Measurements from ENCODE around the gene SHC4.
"Not testable (repeated sequence)": the region's sequence is repeated elsewhere in the genome, so short reads cannot be mapped to it uniquely, and the experiment has no call there.

SHC4 gene

DNA sequence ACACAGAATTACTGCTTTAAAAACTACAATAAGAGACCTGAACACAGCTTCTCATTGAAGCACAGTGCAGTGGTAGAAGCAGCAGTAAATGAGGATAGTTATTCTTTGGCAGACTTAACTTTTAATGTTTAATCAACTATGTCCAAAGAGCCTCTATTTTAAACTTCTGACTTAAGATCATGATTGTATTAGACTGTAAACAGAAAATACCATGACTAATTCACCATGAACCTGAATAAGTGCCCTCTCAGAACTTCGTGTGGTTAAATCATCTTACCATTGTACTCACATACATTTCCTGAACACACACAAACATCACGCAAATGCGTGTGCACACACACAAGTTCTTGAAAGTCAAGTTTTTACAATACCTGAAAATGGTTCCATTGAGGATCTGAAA lies 166.8 kb downstream of the SHC4 start:
- DNase-seq (ENCODE audit: low read depth in 2 of 2), result no peak

DNA sequence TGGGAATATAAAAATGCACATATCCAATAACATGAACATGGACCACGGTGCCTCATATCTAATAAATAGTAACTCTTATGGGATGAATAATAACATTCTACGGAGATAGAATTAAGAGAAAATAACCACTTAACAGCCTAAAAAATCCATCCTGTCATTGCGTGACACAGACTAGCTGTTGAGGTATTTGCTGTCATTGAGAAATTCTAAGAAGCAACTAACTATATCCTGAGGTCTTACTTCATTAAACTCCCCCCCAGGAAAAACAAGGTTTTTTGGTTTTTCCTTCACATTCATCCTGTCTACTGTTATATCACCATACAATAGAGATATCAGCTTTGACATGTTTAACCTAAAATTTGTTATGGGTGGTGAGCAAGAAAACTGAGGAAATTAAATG lies 167.2 kb downstream of the SHC4 start:
- no peak for DNase-seq (ENCODE audit: low read depth in 2 of 2)

DNA sequence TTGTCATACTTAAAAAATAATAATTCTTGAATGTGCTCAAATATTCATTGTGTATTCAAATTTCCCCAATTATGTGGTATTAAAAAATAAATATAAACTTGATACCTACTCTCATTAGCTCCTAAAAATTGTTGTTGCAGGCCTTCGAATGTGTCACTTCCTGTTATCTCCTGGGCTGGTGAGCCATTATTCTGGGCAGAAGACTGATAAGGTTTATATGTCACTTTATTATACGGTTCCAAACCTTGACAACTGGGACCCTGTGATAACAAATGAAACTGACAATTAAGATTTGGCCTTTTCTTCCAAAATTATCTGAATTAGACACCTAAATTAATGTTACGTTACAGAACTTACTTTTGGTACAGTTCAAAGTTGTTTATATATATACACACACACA lies 167.8 kb downstream of the SHC4 start:
- DNase-seq (ENCODE audit: low read depth in 2 of 2), result no peak

DNA sequence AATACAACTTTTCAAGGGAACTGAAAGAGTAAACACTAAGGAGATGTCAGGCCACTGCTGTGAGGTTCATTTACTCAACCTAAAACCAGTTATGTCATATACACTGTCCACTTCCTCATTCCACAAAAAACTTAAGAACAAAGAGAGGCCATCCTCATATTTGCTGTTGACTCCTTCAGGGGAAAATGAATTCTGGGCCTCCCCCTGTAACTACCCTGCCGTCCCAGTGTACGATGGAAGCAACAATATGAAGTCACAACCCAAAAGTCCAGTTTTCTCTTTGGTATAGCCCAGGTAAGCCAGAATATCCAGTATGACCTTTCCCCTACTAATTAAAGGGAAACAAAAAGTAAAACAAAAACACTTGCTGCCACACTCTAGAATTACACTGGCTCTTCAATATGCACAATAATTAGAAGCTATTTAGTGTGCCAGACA lies 169.0 kb downstream of the SHC4 start:
- DNase-seq (ENCODE audit: low read depth in 2 of 2), result no peak

DNA sequence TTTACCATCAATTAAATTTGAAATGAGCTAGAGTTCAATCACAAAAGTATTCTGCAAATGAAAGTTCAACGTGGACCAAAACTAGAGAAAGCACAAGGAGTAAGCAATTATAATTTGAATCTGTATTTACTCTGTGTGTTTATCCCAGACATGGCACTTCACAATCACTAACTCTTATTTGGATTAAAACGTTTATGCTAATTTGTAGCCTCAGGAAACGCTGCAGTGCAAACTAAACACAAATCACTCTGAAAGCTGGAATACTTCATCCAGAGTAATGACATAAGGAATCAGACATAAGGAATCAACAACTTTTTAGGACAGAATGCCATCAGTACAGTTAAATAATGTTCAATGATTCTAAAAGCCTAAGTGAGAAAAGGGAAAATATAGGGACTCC lies 171.3 kb downstream of the SHC4 start:
- DNase-seq (ENCODE audit: low read depth in 2 of 2), result no peak

DNA sequence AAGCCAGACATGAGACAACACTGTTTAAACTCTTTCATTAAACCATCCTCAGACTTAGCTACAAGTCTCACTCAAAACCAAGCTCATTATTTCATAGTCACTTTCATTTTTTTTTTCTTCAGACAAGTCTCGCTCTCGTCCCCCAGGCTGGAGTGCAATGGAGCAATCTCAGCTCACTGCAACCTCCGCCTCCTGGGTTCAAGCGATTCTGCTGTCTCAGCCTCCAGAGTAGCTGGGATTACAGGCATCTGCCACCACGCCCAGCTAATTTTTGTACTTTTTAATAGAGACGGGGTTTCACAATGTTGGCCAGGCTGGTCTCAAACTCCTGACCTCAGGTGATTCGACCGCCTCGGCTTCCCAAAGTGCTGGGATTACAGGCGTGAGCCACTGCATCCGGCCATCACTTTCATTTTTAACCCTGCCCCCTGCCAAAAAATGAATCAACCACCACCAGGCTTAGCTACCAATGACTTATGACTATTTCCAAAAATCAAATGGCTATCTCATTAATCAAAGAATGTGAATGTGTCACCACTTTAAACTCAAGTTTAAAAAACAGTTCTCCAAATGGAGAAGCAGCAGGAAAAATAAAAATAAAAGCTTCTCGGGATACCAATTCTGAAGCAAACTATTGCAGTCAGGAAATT lies 173.1 kb downstream of the SHC4 start:
- not testable (repeated sequence) for DNase-seq (ENCODE audit: low read depth in 2 of 2)

DNA sequence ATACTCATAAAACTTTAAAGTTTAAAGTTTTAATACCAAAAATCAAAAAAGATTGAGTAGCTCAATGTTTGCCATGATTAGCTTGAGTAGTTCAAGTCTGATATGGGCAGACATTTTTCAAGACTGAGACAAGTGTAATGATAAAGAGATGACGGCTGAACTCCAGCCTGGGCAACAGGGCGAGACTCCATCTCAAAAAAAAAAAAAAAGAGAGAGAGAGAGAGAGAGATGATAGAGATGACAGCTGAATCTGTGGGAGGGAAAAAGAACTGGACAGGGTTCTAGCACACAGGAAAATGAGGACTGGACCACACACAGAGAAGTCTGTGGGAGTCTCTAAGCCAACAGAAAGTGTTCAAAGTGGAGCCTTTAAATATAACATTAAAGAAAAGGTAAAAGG lies 178.0 kb downstream of the SHC4 start:
- no peak for DNase-seq (ENCODE audit: low read depth in 2 of 2)

DNA sequence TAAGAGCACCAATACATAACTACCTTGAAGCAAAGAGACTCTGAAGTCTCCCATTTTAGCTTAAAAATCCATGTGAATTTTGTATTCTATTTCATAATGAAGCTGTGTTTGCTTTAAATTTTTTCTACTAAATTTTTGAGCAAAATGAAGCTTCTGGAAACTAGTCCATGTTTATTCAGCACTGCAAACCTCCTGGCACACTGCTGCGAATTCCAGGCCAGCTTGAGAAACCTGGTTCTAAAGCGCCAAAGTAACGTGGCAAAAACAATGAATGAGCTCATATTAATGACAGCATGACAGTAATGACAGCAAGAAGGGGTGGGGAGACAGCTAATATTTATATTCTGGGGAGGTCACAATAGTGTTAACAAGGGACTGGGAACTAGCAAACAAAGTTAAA lies 178.5 kb downstream of the SHC4 start:
- no peak for DNase-seq (ENCODE audit: low read depth in 2 of 2)

DNA sequence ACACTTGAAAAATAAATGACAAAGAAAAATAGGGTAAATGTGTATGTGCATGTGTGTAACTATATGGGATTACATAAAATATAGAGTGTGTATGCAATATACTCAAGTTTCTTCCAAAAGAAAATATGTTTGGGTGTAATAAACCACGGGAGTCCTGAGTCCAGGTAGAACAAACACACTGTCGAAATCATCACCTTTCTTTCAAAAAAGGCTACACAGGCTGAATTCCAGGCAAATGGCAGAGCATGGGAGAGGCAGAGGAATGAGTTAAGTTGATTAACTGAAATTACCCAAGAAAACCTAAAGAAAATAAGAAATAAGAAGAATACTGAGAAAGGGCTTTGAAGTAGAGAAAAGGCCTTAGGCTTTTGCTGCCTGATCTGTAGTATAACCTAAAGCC lies 179.0 kb downstream of the SHC4 start:
- DNase-seq (ENCODE audit: low read depth in 2 of 2), result no peak

DNA sequence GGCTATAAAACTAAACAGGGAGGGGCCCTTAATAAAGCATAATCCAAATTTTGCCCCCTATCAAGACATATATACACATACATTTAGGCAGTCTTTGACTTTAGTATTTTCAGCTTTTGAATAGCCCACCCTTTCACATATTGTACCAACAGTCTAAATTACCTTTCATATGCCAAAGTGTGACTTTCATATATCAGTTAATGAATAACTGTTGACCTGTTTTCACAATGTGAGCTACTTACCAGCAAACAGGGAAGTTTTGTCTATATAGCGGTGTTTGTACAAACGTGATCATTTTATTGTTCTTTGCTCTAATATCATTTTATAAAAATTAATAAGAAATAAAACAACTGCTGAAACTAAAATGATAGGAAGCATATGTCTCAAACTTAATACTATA lies 180.8 kb downstream of the SHC4 start:
- no peak for DNase-seq (ENCODE audit: low read depth in 2 of 2)

DNA sequence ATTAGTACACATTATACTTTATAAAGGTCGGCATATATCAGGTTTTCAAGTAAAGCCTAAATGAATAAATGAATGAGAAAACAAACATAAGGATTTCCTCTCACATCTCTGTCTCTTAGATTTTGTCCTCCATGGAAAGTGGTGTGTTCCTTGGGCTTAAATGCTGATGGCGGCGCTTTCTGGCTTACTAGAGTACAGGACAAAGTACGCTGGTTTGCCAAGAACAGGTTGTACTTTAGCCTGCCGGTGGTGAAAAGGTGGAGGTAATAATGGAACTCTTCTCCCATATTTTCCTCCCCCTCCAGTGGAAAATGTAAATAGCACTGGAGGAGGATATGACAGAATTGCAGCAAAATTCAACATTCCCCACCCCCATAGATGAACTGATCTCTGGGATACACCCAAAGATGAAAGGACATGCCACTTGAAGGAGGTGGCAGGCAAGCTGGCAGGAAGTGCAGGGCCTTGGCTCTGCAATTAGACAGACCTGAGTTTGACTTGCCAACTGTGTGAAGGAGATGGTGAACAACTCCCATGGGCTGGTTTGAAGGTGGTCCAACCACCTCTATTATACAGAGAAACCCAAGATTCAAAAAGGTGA lies 182.1 kb downstream of the SHC4 start:
- no peak for DNase-seq (ENCODE audit: low read depth in 2 of 2)

DNA sequence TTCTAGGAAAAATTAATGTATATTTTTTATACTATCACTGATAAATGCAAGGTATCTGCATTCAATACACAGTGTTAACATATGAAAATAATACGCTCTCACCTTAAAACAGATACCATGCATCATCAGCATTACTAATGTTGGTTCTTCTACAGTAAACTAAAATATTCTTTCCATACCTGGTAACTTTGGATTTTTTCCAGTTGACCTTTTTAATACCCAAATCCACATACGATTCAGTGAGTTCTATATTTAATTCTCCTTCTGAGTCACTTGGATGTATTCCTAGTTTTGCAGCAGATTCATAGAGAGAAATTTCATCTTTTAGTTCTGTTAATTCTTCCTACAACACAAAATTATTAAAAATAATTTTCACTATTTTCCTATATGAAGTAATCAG lies 182.7 kb downstream of the SHC4 start:
- no peak for DNase-seq (ENCODE audit: low read depth in 2 of 2)

DNA sequence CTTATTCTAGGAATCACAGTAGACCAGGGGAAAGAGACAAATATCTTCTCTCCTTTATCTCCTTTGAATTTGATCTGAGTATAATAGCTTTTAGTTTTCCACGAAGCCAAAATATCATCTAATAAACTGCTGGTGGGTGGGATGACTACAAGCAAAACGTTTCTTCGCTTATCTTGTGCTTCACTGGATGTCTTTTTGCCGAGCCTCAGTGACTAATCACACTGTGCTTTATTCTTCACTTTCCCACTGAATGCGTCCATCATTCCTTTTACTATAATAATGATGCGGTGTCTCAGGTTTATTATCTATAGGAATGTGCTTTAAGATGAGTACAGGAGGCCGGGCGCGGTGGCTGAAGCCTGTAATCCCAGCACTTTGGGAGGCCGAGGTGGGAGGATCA lies 185.4 kb downstream of the SHC4 start:
- DNase-seq (ENCODE audit: low read depth in 2 of 2), result no peak

DNA sequence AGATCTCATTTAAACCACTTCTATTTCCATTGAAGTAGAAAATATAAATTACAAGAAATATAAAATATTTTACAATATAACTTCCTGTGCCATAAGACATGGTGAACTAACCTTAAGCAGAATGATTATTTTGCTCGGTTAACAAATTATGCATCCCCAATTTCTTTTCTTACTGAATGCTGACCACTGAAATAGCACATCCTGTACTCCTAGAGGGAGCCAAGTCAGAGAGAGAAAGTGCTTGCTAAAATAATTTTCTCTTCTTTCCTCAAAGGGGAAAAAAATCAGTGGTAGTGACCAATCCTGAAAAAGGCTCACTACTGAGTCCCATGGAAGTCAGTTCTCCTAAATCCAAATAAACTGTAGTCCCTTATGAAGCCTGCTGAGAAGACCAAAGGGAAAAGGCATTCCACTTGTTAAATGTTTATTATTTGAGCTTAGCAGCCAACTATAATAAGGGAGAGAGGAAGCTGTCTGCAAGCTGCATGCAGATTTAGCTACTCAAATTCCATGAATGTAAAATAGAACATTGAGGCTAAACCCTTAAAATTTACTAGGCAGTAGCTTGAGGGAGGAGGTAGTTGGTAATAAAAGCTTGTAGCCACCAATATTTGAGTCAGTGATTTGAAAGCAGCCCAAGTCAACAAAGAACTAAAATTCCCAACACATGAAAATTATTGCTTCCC lies 185.9 kb downstream of the SHC4 start:
- no peak for DNase-seq (ENCODE audit: low read depth in 2 of 2)

DNA sequence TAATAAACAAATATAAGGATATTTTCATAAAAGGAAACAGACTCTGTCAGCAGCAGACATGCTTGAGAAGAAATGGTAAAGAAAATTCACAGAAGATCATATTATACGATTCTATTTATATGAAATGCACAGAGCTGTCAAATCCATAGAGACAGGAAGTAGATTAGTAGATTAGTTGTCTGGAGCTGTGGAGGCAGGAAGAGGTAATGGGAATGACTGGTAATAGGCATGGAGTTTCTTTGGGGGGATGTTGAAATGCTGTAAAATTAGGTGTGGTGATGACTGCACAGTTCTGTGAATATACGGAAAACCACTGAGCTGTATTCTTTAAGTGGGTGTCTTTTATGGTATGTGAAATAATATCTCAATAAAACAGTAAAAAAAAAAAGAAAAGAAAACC lies 188.2 kb downstream of the SHC4 start:
- DNase-seq (ENCODE audit: low read depth in 2 of 2), result no peak

DNA sequence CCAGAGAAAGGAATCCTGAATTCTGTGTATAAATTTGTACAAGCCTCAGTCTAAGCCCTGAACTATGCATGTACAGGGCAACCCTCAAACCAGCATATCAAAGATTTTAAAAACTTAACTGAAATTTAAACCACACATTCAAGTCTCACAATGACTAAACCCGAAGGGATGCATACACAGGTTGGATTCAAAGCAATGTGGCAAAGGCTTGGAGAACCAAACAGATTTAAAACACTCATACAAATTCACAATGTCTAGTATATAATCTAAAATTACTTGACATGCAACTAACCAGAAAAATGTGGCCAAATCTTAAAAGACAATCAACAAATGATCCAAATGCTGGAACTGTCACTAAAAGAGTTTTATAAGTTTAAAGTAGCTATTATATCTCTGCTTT lies 189.2 kb downstream of the SHC4 start:
- DNase-seq (ENCODE audit: low read depth in 2 of 2), result no peak
